Endothelial cell (in vitro differentiated cells): ENCODE measurements around the gene CD302. TPM values are rescaled to one million over a fixed set of nuclear protein-coding genes. Genes with fewer than 3 reads are reported as not detected.

ENCODE experiments used
- DNase-seq: peaks from one replicate; pipeline ENCODE4 v3.0.0; 2021; ENCODE audit warnings: low spot score
- H3K27ac Mint-ChIP-seq: one replicate; pipeline ENCODE4 v1.8.0; 2021; ENCODE audit warnings: mixed read lengths, inconsistent platforms; ENCODE audit not compliant: unreplicated experiment
- H3K27me3 Mint-ChIP-seq: one replicate; pipeline ENCODE4 v1.8.0; 2021; ENCODE audit warnings: mild to moderate bottlenecking, moderate library complexity, mixed read lengths, inconsistent platforms; ENCODE audit not compliant: unreplicated experiment
- H3K36me3 Mint-ChIP-seq: one replicate; pipeline ENCODE4 v1.8.0; 2021; ENCODE audit warnings: mild to moderate bottlenecking, low read depth, mixed read lengths, inconsistent platforms; ENCODE audit not compliant: unreplicated experiment
- H3K4me1 Mint-ChIP-seq: one replicate; pipeline ENCODE4 v1.8.0; 2021; ENCODE audit warnings: mild to moderate bottlenecking, mixed read lengths, inconsistent platforms; ENCODE audit not compliant: unreplicated experiment
- H3K4me3 Mint-ChIP-seq: one replicate; pipeline ENCODE4 v1.8.0; 2021; ENCODE audit warnings: mild to moderate bottlenecking, mixed read lengths, inconsistent platforms; ENCODE audit not compliant: unreplicated experiment
- H3K9me3 Mint-ChIP-seq: one replicate; pipeline ENCODE4 v1.8.0; 2021; ENCODE audit warnings: mixed read lengths, inconsistent platforms; ENCODE audit not compliant: unreplicated experiment
- CTCF ChIP-seq: fragments of 200-600 bp; sonication (generic); IDR thresholded peaks from one replicate; pipeline ENCODE4 v1.5.0; 2021; ENCODE audit warnings: antibody characterized with exemption; ENCODE audit not compliant: unreplicated experiment
- total RNA-seq: library from RNA; stranded (reverse); fragmentation: NEBNext Ultra II Directional; extraction: Animal tissue kit (Norgen Biotek cat#: 25700); gene quantifications from one replicate; pipeline ENCODE4 v1.2.1, GENCODE V29; 2021; ENCODE audit not compliant: unreplicated experiment

The CD302 gene
- total RNA-seq, 1 donor from 2014 or later: 5.2 TPM

DNA sequence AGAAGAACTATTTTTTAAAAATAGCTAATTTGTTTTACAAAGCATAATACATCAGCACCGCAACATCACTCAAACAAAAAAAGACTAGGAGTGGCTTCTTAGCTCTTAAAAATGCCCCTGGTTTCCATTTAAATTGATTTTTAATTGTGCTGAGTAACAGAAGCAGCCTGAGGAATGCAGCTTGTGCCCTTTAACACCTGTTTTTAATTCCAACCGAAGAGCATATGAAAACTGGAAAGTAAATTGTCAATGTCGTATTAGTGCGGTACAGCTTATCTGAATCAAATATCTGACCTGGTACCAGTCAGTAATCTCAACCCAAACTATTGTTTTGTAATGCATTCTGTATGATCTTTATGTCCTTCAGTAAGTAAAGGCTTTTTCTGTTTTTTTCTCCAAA lies 13.2 kb upstream of the CD302 start:
- Mint-ChIP-seq H3K27ac (no peak overlapping the region), H3K4me1 (no peaks in the 10 kb centered on the region), H3K9me3 (no peaks in the 10 kb centered on the region), H3K27me3 (no peaks in the 10 kb centered on the region), H3K36me3 (no peaks in the 10 kb centered on the region), H3K4me3 (no peak overlapping the region)
- DNase-seq: no peak
- TF ChIP-seq CTCF: no peak

DNA sequence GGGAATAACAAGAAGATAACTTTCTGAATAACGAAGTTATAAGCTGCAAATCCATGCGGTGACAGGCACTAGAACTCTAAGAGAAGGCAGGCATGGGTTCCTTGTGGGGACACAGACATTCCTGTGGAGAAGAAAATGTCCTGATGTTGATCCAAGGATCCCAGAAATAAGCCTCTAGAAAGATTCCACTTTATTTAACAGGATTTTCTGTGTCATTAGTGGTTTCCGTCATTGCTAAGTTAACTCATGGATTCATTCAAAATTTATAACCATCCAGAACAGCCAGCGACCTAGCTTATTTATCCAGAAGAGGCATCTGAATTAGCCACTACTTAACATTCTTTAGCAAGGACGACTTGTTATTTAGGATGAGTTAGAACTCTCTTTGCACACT lies 10.0 kb upstream of the CD302 start:
- TF ChIP-seq CTCF: no peak
- H3K4me3 Mint-ChIP-seq: no peak overlapping the region
- H3K27me3 Mint-ChIP-seq: no peaks in the 10 kb centered on the region
- H3K27ac Mint-ChIP-seq: no peak overlapping the region
- no peaks in the 10 kb centered on the region for H3K4me1 Mint-ChIP-seq
- no peaks in the 10 kb centered on the region for H3K36me3 Mint-ChIP-seq
- H3K9me3 Mint-ChIP-seq: no peaks in the 10 kb centered on the region
- no peak for DNase-seq

GRCh38 chr2:159807183-159808031 lies 9.4 kb upstream of the CD302 start:
- Mint-ChIP-seq H3K4me1 (no peaks in the 10 kb centered on the region), H3K36me3 (no peaks in the 10 kb centered on the region), H3K27me3 (no peaks in the 10 kb centered on the region), H3K9me3 (no peaks in the 10 kb centered on the region), H3K4me3 (no peak overlapping the region), H3K27ac (no peak overlapping the region)
- peak; percentile 73 for TF ChIP-seq CTCF
- peak; percentile 51 for DNase-seq

GRCh38 chr2:159804941-159805340 lies 6.9 kb upstream of the CD302 start:
- no peak for DNase-seq
- Mint-ChIP-seq H3K9me3 (no peaks in the 10 kb centered on the region), H3K36me3 (no peaks in the 10 kb centered on the region), H3K4me1 (no peaks in the 10 kb centered on the region), H3K27me3 (no peaks in the 10 kb centered on the region), H3K27ac (no peak overlapping the region), H3K4me3 (no peak overlapping the region)
- TF ChIP-seq CTCF: no peak

- no peaks in the 10 kb centered on the region for H3K27me3 Mint-ChIP-seq
- no peak for DNase-seq
- no peak overlapping the region for H3K4me3 Mint-ChIP-seq
- H3K4me1 Mint-ChIP-seq: peaks cover 2% of the 10 kb centered on the region
- H3K9me3 Mint-ChIP-seq: no peaks in the 10 kb centered on the region
- TF ChIP-seq CTCF: no peak
- H3K27ac Mint-ChIP-seq: no peak overlapping the region
- no peaks in the 10 kb centered on the region for H3K36me3 Mint-ChIP-seq
These were observed 5.4 kb upstream of the CD302 start for GRCh38 chr2:159803235-159803962.
